Epithelial cell of proximal tubule (primary cell): ENCODE data around the gene CCDC32. TPM values are rescaled to one million over a fixed set of nuclear protein-coding genes. Genes with fewer than 3 reads are reported as not detected.
A peak's percentile ranks its signal among the peaks of the same experiment; 100 is the strongest.

Experiments
- DNase-seq: peaks from one replicate; pipeline ENCODE4 v3.0.0-alpha.2; 2011; ENCODE audit warnings: low read depth
- H3K4me3 ChIP-seq: 2 replicates; pipeline ENCODE4 v1.5.1; 2011; ENCODE audit warnings: low read depth, mild to moderate bottlenecking, low read length
- CTCF ChIP-seq: conservative IDR thresholded peaks from 2 replicates; pipeline ENCODE4 v1.5.1; 2012; ENCODE audit warnings: low read depth, mild to moderate bottlenecking, low read length
- total RNA-seq: library from RNA; depleted of rRNA; stranded (reverse); fragments of >200 nt; gene quantifications from 2 replicates; pipeline ENCODE4 v1.2.3, GENCODE V29; 2015

The CCDC32 gene
- total RNA-seq, 1 donor from 2014 or later: 19.7 TPM

- no peak for TF ChIP-seq CTCF
- DNase-seq: no peak
- H3K4me3 ChIP-seq: peak overlapping the region; percentile 80
Measured at GRCh38 chr15:40565333-40566238, 744 bp upstream of the CCDC32 start.

GRCh38 chr15:40563426-40563825 lies 1.4 kb downstream of the CCDC32 start:
- no peak for TF ChIP-seq CTCF
- no peak for DNase-seq
- no peak overlapping the region for H3K4me3 ChIP-seq

GRCh38 chr15:40562691-40563090 lies 2.2 kb downstream of the CCDC32 start:
- no peak for DNase-seq
- H3K4me3 ChIP-seq: no peak overlapping the region
- TF ChIP-seq CTCF: no peak

GRCh38 chr15:40558952-40559742 lies 5.7 kb downstream of the CCDC32 start:
- H3K4me3 ChIP-seq: no peak overlapping the region
- DNase-seq: no peak
- TF ChIP-seq CTCF: no peak

GRCh38 chr15:40555876-40556275 lies 9.0 kb downstream of the CCDC32 start:
- no peak for TF ChIP-seq CTCF
- H3K4me3 ChIP-seq: no peak overlapping the region
- no peak for DNase-seq

- no peak for DNase-seq
- H3K4me3 ChIP-seq: no peak overlapping the region
- no peak for TF ChIP-seq CTCF
Measured at GRCh38 chr15:40554161-40554525, 10.7 kb downstream of the CCDC32 start.
